OCI-LY1 (cell line): ENCODE data around the gene CREB3L4.

Source experiments
- CTCF ChIP-seq: fragments of 200-600 bp; sonication (generic), shearing (Covaris generic); IDR thresholded peaks from 2 replicates; pipeline ENCODE4 v1.5.1; 2017; ENCODE audit warnings: mild to moderate bottlenecking, antibody characterized with exemption, low read length, moderate library complexity, mixed read lengths
- EZH2 ChIP-seq: fragments of 200-600 bp; sonication (generic), shearing (Covaris generic); IDR thresholded peaks from 2 replicates; pipeline ENCODE4 v1.8.0; 2017; ENCODE audit warnings: borderline replicate concordance, mixed run types, mild to moderate bottlenecking, antibody characterized with exemption, low read length, moderate library complexity, mixed read lengths

- TF ChIP-seq CTCF (no peak), EZH2 (no peak)
These were observed 19.9 kb downstream of the CREB3L4 start for GRCh38 chr1:153987621-153988020.
